IPS DF 4.7 (cell line): ENCODE measurements around the gene TRAK1.

Source experiments
- DNase-seq: peaks from one replicate; pipeline ENCODE4 v3.0.0-alpha.2; 2013; ENCODE audit warnings: low spot score; ENCODE audit errors: extremely low read depth

TRAK1 gene

DNA sequence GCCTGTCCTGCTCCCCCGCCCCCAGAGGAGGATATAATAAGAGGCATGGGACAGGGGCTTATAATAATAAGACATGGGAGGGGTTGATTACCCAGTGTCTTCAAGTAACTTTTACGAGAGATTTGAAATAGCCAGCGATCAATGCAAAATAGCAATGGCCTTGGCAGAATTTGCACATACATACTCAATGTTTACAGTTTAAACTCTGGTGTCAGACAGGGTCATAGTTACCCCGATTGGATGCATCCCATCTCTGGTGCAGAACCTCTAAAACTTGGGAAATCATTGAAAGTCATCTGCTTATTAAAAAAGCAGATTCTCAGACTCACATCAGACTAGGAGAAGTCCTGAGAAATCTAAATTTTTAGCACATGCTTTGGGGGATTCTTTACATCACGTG, 61.0 kb downstream of the TRAK1 start:
- no peak for DNase-seq

GRCh38 chr3:42153039-42153438, 61.9 kb downstream of the TRAK1 start:
- no peak for DNase-seq

DNA sequence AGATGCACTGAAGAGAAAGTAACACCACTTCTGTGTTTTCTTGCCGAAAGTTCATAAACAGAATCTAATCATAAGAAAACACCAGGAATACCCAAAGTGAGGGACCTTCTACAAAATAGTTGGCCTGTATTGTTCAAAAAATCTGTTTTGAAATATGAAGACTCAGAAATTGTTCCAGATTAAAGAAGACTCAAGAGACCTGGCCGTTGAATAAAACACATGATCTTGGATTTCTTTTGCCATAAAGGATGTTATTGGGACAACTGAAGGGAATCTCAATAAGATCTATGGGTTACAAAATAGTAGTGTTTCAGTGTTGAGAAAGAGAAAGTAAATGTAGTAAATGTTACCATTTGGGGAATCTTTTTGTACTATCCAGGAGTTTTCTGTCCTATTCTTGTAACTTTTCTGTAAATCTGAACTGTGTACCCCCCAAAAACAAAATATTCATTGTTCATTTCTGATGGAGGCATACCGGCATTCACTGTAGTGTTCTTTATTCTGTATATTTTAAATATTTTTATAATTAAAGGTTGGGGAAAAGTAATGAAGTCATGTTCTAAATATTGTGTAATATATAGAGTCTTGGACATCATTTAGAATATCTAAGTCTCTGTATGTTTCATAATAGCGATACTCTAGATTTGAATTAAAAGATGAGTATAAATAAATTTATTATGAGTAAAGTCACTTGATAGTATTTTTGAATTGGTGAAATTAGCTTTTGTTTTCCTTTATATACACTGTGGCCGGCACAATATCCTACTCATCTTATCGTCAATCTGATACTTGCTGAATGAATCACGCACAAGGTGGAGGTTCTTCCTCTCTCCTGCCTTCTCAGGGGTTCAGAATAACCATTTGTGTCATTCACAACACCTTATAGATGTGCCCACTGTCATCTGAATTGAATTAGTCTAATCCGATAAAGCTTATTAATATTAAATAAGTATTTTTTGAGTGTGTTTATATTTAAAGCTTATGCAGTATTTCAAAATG, 66.7 kb downstream of the TRAK1 start:
- no peak for DNase-seq

- DNase-seq: no peak
Observed at GRCh38 chr3:42159147-42159546, 68.0 kb downstream of the TRAK1 start.

DNA sequence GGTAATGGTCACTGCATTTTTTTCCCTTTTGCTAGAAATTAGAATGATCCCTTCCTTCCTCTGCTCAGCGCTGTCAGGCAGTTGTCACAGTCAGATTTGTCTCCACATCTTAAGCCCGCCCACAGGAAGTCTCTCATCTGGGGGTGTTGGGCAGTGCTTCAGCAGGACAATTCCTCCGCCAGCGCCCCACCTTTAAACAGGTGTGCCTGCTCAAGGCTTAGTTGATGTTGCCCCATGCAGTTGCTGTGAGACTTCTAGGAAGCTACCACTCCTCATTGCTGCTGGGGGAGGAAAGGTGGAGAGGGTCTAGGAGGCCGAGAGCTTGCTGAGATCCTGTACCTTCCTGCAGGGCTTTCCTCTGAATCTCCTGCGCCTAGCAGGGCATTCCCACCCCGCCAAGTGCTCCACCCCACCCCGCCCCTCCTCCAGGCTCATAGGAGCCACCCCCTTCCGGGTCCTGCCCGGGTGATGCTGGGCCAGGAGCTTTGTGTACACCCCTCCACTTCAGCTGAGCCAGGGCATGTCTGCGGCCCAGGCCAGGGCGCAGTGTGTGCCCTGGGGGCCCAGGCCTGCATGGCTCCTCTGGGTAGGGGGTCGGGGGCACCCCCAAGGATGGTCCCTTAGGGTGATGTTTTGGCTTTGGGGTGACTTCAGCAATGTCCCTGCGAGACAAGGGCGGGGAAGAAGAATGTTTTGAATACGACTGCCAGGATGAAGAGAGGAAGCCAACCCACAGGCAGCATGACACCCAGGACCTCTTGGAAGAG, 68.7 kb downstream of the TRAK1 start:
- peak; percentile 85 for DNase-seq

DNA sequence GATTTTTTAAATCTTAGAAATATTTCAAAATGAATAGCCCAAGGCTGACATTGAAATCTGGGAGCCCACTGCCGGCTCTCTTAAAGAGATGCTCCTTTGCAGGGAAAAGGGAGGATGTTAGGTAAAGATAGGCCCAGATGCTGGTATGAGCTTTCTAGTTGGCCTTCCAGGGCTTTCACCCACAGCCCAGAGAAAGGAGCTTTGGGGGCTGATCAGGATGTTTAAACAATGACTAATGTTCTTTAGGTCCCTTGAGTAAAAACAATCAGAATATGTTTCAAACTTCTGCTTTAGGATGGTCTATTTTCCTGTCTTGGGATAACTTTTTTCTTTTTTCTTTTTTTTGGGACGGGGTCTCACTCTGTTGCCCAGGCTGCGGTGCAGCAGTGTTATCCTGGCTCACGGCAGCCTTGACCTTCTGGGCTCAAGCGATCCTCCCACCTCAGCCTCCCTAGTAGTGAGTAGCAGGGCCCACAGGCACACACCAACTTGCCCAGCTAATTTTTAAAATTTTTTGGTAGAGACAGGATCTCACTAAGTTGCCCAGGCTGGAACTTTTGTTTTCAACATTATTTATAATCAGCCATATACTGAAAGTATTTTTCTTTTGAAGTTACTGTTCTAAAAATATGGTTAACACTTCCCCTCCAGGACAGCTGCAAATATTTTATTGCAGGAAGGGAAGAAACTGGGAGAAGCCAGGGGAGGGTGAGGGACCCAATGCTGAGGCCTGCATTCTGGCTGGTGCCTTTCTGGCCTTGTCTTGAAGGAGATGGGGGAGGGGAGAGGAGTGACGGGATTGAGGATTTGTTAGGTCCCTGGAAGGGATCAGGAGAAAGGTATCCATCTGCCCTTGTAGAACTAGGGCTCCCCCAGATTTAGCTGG, 70.1 kb downstream of the TRAK1 start:
- no peak for DNase-seq

GRCh38 chr3:42162462-42162861, 71.3 kb downstream of the TRAK1 start:
- DNase-seq: no peak

GRCh38 chr3:42163622-42164244, 72.6 kb downstream of the TRAK1 start:
- no peak for DNase-seq

GRCh38 chr3:42164656-42165055, 73.5 kb downstream of the TRAK1 start:
- DNase-seq: no peak

DNA sequence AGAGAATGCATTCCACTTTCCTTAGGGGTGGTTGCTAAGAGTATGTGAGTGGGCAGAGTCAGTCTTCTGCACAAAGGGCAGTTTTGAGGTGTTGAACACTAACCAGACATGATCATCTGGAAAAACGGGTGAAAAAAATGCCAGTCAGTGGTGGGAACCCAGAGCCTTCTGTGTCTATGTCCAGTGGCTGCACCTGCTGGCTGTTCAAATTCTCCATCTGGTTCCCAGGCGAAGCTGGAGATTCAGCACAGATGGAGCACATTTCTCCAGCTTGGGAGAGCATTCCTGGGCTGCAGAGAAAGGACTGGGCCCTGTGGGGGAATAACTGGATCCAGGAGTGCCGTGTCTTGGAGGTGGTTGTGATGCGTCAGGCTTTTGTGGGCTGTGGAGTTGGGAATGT, 74.1 kb downstream of the TRAK1 start:
- DNase-seq: no peak

- no peak for DNase-seq
Observed at GRCh38 chr3:42166214-42166613, 75.1 kb downstream of the TRAK1 start.

GRCh38 chr3:42166662-42167300, 75.6 kb downstream of the TRAK1 start:
- no peak for DNase-seq

DNA sequence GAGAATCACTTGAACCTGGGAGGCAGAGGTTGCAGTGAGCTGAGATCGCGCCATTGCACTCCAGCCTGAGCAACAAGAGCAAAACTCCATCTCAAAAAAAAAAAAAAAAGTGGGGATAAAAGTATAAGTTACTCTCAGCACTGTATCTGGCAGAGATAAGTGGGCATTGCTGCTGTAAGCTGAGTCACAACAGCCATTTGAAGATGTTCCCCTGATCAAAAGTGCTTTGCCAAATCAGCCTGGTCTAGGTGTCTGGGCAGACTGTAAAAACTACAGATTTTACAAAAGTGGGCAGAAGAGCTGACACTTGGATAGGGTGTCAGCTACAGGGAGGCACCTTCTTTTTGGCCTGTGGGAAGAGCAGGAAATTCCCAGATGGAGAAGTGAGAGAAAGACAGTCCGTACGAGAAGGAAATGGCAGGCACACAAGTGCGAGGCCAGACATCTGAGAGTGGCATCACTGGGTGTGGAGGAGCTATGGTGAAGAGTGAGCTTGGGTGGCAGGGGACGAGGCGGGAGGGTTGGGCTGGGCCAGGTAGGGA, 78.5 kb downstream of the TRAK1 start:
- no peak for DNase-seq

DNA sequence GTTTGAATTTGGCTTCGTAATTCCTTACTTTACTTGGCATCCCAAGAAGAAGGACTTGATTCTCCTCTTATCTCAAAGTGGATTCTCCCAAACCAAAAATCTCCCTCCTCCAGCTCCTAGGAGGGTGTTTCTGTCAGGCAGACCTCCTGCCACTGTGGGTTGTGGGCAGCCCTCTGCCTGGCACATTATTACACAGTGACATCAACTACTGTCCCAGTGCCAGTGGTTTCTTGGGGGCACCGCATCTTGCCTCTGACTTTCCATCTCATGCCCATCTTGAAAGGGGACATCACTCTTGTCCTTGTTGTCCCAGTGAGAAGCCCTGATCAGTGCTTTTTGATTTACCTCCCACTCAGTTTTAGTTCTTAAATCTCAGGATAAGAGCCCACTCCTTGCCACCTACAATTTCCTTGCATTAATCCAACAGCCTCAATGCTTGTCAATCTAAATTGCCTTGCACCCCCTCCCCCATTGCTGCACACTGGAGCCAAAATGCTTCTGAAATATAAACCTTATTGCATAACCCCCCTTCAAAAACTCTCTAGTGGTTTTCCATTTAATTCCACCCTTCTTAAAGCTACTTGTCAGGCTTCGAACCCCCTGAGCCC, 81.0 kb downstream of the TRAK1 start:
- DNase-seq: no peak

GRCh38 chr3:42173307-42173706, 82.2 kb downstream of the TRAK1 start:
- DNase-seq: no peak

GRCh38 chr3:42174679-42175385, 83.7 kb downstream of the TRAK1 start:
- DNase-seq: no peak

GRCh38 chr3:42175386-42176240, 84.5 kb downstream of the TRAK1 start:
- DNase-seq: no peak
